Measurements from ENCODE around the gene KCNQ1. TPM values are rescaled to one million over a fixed set of nuclear protein-coding genes. Genes with fewer than 3 reads are reported as not detected.

The KCNQ1 gene
- total and polyA plus RNA-seq, 7 donors: 1.1 to 25.2 (median 3.8) TPM

DNA sequence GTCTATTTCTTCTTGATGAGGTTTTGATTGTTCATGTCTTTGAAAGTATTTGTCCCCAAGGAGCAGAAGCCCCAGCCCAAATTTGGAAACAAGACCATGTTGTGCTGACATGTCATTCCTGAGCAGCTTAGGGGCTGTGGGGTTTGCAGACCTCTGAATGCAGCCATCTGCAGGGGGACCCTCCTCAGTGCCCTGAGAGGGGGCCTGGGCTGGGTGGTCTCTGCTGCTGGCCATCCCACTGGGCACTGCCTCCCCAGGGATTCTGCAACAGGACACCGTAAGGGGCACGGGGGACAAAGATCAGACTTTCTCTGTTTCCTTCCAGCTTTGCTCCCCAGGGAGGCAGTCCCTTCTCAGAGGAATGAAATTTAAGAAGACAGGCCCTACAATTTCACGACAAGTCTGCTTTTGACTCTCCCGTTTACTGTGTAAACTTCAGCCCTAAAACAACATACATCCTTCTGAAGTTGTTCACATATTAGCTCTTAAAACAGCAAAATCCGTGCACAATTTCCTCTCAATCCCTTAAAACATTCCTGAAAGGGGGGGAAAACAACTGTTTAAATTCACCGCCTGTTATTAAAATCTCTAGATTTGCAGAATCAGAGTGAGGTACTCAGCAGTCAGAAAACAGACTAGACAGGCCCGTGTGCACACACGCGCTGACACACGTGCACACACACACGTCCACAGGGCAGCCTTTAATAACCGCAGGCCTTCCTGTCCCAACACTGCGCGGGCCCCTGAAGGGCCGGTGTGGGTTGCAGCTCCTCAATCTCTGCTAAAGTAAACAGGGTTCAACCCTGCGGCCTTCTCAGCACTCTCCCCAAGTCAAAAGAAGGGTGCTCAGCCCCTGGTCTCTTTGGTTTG is 109.8 kb downstream of the KCNQ1 start:
- Histone ChIP-seq H3K4me3 (no peak overlapping the region), H3K36me3 (no peaks in the 10 kb centered on the region), H3K27ac (no peak overlapping the region), H3K4me1 (no peaks in the 10 kb centered on the region), H3K9me3 (no peaks in the 10 kb centered on the region), H3K27me3 (no peaks in the 10 kb centered on the region)
- peak; percentile 51 for DNase-seq
- TF ChIP-seq EP300 (IDR thresholded peaks at IDR 0.05) (no peak), POLR2A (IDR thresholded peaks at IDR 0.05) (no peak), POLR2AphosphoS5 (IDR thresholded peaks at IDR 0.05) (no peak)
- TF ChIP-seq, protein P1, sequence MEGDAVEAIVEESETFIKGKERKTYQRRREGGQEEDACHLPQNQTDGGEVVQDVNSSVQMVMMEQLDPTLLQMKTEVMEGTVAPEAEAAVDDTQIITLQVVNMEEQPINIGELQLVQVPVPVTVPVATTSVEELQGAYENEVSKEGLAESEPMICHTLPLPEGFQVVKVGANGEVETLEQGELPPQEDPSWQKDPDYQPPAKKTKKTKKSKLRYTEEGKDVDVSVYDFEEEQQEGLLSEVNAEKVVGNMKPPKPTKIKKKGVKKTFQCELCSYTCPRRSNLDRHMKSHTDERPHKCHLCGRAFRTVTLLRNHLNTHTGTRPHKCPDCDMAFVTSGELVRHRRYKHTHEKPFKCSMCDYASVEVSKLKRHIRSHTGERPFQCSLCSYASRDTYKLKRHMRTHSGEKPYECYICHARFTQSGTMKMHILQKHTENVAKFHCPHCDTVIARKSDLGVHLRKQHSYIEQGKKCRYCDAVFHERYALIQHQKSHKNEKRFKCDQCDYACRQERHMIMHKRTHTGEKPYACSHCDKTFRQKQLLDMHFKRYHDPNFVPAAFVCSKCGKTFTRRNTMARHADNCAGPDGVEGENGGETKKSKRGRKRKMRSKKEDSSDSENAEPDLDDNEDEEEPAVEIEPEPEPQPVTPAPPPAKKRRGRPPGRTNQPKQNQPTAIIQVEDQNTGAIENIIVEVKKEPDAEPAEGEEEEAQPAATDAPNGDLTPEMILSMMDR (IDR thresholded peaks at IDR 0.05): no peak
- intact Hi-C loops (cut with DNase I): no loop called here
- 86 to 89% methylated on average over 16 of the region's 16 CpGs for WGBS, 2 donors

DNA sequence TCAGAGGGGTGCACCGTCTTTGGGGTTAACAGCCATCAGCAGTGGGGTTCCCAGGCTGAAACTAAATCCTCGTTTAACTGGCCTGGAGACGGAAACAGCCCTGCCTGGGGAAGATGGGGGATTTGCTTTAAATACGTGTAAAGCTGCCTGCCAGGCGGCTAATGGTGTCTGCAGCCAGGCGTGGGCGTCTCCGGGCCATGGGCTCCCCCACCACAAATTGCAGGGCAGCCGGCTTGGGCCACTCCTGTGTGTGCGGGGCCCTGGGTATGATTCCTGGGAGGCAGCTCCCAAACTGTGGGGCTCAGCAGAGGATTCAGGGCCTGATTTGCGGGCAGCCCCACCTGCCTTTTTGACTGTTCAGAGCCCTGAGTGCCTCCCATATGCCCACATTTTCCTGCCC is 110.5 kb downstream of the KCNQ1 start:
- H3K9me3 ChIP-seq: no peaks in the 10 kb centered on the region
- H3K4me1 ChIP-seq: no peaks in the 10 kb centered on the region
- TF ChIP-seq, protein P1 (IDR thresholded peaks at IDR 0.05): no peak
- TF ChIP-seq POLR2A (IDR thresholded peaks at IDR 0.05) (no peak), EP300 (IDR thresholded peaks at IDR 0.05) (no peak), POLR2AphosphoS5 (IDR thresholded peaks at IDR 0.05) (no peak)
- WGBS, 2 donors: 94% methylated on average over 11 of the region's 11 CpGs
- no peak overlapping the region for H3K4me3 ChIP-seq
- no peak overlapping the region for H3K27ac ChIP-seq
- H3K27me3 ChIP-seq: no peaks in the 10 kb centered on the region
- peak; percentile 28 for DNase-seq
- no peaks in the 10 kb centered on the region for H3K36me3 ChIP-seq
- intact Hi-C loops (cut with DNase I): no loop called here

GRCh38 chr11:2555891-2556290 is 111.1 kb downstream of the KCNQ1 start:
- no peaks in the 10 kb centered on the region for H3K36me3 ChIP-seq
- intact Hi-C loops (cut with DNase I): no loop called here
- no peaks in the 10 kb centered on the region for H3K9me3 ChIP-seq
- no peak overlapping the region for H3K27ac ChIP-seq
- H3K4me1 ChIP-seq: no peaks in the 10 kb centered on the region
- peak; percentile 50 for DNase-seq
- 96% methylated on average over 12 of the region's 12 CpGs for WGBS, 2 donors
- TF ChIP-seq, protein P1 (IDR thresholded peaks at IDR 0.05): no peak
- no peak for TF ChIP-seq EP300 (IDR thresholded peaks at IDR 0.05)
- no peak for TF ChIP-seq POLR2A (IDR thresholded peaks at IDR 0.05)
- TF ChIP-seq POLR2AphosphoS5 (IDR thresholded peaks at IDR 0.05): no peak
- H3K4me3 ChIP-seq: no peak overlapping the region
- H3K27me3 ChIP-seq: no peaks in the 10 kb centered on the region

DNA sequence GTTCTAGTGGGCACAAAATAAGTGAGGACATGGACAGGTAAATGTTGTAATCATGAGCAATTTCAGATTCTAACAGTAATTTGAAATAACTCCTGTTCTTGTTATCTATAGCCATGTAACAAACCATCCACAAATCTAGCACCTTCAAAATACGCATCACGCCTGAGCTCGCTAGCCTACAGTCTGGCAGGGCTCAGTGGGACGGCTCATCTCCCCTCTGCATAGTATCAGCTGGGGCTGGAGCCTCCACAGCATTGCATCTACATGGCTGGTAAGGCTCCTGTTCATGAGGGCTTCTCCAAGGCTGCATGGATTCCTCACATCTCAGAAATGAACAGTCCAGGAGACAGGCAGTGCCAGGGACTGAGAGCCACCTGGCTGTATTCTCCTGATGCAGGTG is 112.6 kb downstream of the KCNQ1 start:
- H3K27me3 ChIP-seq: no peaks in the 10 kb centered on the region
- peak; percentile 9 for DNase-seq
- H3K9me3 ChIP-seq: no peaks in the 10 kb centered on the region
- H3K4me1 ChIP-seq: no peaks in the 10 kb centered on the region
- 96 to 99% methylated on average over 4 of the region's 4 CpGs for WGBS, 2 donors
- H3K27ac ChIP-seq: no peak overlapping the region
- no peaks in the 10 kb centered on the region for H3K36me3 ChIP-seq
- no peak overlapping the region for H3K4me3 ChIP-seq
- TF ChIP-seq, protein P1 (IDR thresholded peaks at IDR 0.05): no peak
- no peak for TF ChIP-seq POLR2A (IDR thresholded peaks at IDR 0.05)
- no peak for TF ChIP-seq POLR2AphosphoS5 (IDR thresholded peaks at IDR 0.05)
- no peak for TF ChIP-seq EP300 (IDR thresholded peaks at IDR 0.05)
- intact Hi-C loops (cut with DNase I): no loop called here

All from sigmoid colon (tissue), 7 donors.